ENCODE results near the gene RPUSD1. TPM values are rescaled to one million over a fixed set of nuclear protein-coding genes. Genes with fewer than 3 reads are reported as not detected.
A peak's percentile ranks its signal among the peaks of the same experiment; 100 is the strongest.
"Not testable (repeated sequence)": the region's sequence is repeated elsewhere in the genome, so short reads cannot be mapped to it uniquely, and the experiment has no call there.

The RPUSD1 gene
- total RNA-seq (2021): 48.6 and 52.2 TPM in 2 replicates
- long read RNA-seq, transcript RPUSD1-205 (6 exons, 940 nt): minor isoform, 35 of 445 reads
- long read RNA-seq, transcript RPUSD1-208 (5 exons, 1,835 nt): minor isoform, 131 of 445 reads
- long read RNA-seq, transcript RPUSD1-207 (5 exons, 1,918 nt): minor isoform, 8 of 445 reads
- long read RNA-seq, transcript RPUSD1-201 (6 exons, 2,050 nt): major isoform, 137 of 445 reads
- long read RNA-seq, partial matches to known transcripts: 29 of 445 reads
- long read RNA-seq, other reads (novel, unspliced or antisense): 94 of 445 reads

DNA sequence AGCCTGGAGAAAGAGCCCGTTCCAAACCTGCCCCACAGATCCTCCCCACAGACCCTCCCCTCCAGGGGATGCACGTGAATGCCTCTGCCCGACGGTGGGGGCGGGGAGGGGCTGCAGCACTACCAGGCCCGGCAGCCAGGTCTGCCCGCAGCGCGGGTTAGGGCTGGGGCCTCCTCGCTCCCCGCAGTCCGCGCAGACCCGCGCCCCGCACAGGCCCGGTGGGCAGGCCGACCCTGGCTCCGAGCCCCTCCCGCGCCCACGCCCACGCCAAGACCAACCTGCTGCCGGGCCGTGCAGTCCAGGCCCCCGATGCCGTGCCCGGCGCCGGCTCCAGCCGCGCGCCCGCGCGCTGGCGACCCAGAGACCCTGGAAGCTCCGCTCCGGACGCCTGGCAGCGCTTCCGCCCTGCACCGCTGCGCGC lies at the start of gene RPUSD1:
Gene RPUSD1 (minus strand): TSS at position 404 of the 421 bp plus-strand sequence. CDS start 644 bp downstream, outside the sequence.
- WGBS (ENCODE audit: extremely low coverage, insufficient read length, low lambda C conversion rate): no CpG with 5 or more reads among the region's 45 CpGs
- H2BK15ac ChIP-seq (ENCODE audit: low read depth, low read length): no peak within 1 kb of the TSS
- Mint-ChIP-seq H3K4me3 (peak within 1 kb of the TSS; percentile 87 to 93), H3K36me3 (ENCODE audit: insufficient read depth in 1 of 3, low read depth in 3 of 3) (peaks cover 8 to 28% (median 25%) of the 10 kb centered on the region in 3 experiments; a peak in 6 of 7 replicates), H3K9me3 (no peaks in the 10 kb centered on the region), H3K4me1 (peaks cover 0 to 2% of the 10 kb centered on the region in 2 experiments; a peak in 1 of 4 replicates), H3K27me3 (ENCODE audit: low read depth) (no peaks in the 10 kb centered on the region), H3K27ac (peak within 1 kb of the TSS in 2 of 3 experiments; percentile 44 to 59; a peak in 3 of 7 replicates)
- peak within 1 kb of the TSS; percentile 93 for H3K14ac ChIP-seq (ENCODE audit: insufficient read depth, low read length)
- no peaks in the 10 kb centered on the region for H3K9me3 ChIP-seq (ENCODE audit: control insufficient read depth, low read depth, low read length)
- no peak within 1 kb of the TSS for H4K5ac ChIP-seq (ENCODE audit: insufficient read length, low read depth, low read length)
- DNase-seq: no peak
- peak within 1 kb of the TSS; percentile 88 for H3K4me2 ChIP-seq (ENCODE audit: insufficient read depth, insufficient read length, low read length)
- H3K18ac ChIP-seq (ENCODE audit: insufficient read length, low read depth, low read length): peak within 1 kb of the TSS; percentile 83
- peaks cover 2% of the 10 kb centered on the region for H3K79me1 ChIP-seq (ENCODE audit: insufficient read depth, low read depth, low read length, poor library complexity, severe bottlenecking)
- peak within 1 kb of the TSS; percentile 63 for H3K9ac ChIP-seq (ENCODE audit: extremely low read depth, insufficient read length, low read length)
- no peak within 1 kb of the TSS for H3T11ph ChIP-seq (ENCODE audit: low read length)
- H2BK120ac ChIP-seq (ENCODE audit: low read depth, low read length, poor library complexity, severe bottlenecking): no peak within 1 kb of the TSS
- no peak within 1 kb of the TSS for H2BK12ac ChIP-seq (ENCODE audit: insufficient read length, low read depth, low read length)
- no peak within 1 kb of the TSS for H4K8ac ChIP-seq (replicated peaks; ENCODE audit: insufficient read length, low read depth, low read length)
- H3K4ac ChIP-seq (ENCODE audit: low read depth, low read length): no peak within 1 kb of the TSS
- no peaks in the 10 kb centered on the region for H3K27me3 ChIP-seq (ENCODE audit: insufficient read depth, low read length)
- H2AFZ ChIP-seq (ENCODE audit: low read length): no peak within 1 kb of the TSS
- H3K56ac ChIP-seq (ENCODE audit: insufficient read length, low read depth, low read length): no peak within 1 kb of the TSS
- H4K20me1 ChIP-seq (ENCODE audit: control insufficient read depth, insufficient read depth, insufficient read length): no peaks in the 10 kb centered on the region
- no peaks in the 10 kb centered on the region; the same call in 1 of the 2 replicates for H3K79me2 ChIP-seq (ENCODE audit: insufficient read depth, low read length)
- no peak within 1 kb of the TSS for H2AK5ac ChIP-seq (ENCODE audit: insufficient read length, low read length)
- H3K23me2 ChIP-seq (ENCODE audit: insufficient read length, low read depth, low read length, poor library complexity, severe bottlenecking): peaks cover 11% of the 10 kb centered on the region
- H2BK5ac ChIP-seq (ENCODE audit: insufficient read length, low read length): no peak within 1 kb of the TSS
- no peak within 1 kb of the TSS for H4K91ac ChIP-seq (ENCODE audit: insufficient read length, low read depth, low read length)
- no peak within 1 kb of the TSS for H3K23ac ChIP-seq (ENCODE audit: insufficient read length, low read depth, low read length)
- TF ChIP-seq, protein P1, sequence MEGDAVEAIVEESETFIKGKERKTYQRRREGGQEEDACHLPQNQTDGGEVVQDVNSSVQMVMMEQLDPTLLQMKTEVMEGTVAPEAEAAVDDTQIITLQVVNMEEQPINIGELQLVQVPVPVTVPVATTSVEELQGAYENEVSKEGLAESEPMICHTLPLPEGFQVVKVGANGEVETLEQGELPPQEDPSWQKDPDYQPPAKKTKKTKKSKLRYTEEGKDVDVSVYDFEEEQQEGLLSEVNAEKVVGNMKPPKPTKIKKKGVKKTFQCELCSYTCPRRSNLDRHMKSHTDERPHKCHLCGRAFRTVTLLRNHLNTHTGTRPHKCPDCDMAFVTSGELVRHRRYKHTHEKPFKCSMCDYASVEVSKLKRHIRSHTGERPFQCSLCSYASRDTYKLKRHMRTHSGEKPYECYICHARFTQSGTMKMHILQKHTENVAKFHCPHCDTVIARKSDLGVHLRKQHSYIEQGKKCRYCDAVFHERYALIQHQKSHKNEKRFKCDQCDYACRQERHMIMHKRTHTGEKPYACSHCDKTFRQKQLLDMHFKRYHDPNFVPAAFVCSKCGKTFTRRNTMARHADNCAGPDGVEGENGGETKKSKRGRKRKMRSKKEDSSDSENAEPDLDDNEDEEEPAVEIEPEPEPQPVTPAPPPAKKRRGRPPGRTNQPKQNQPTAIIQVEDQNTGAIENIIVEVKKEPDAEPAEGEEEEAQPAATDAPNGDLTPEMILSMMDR (conservative IDR thresholded peaks at IDR 0.05): no peak
- no peaks in the 10 kb centered on the region for H3K4me1 ChIP-seq (ENCODE audit: insufficient read depth, low read length)
- H2BK20ac ChIP-seq (ENCODE audit: low read depth, low read length, poor library complexity, severe bottlenecking): no peak within 1 kb of the TSS
- no peak within 1 kb of the TSS for H3K27ac ChIP-seq (ENCODE audit: insufficient read length, low read depth, low read length)

DNA sequence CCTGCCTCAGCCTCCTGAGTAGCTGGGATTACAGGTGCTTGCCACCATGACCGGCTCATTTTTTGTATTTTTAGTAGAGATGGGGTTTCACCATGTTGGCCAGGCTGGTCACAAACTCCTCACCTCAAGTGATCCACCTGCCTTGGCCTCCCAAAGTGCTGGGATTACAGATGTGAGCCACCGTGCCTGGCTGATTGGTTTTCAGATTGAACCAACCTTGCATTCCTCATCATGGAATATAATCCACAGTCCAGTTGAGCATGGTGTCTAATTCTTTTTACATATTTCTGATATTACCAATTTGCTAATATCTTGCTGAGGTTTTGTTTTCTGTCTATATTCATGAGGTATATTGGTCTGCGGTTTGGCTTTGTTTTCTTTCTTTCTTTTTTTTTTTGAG lies 48.6 kb upstream of the RPUSD1 start:
- peaks cover 0 to 13% (median 4%) of the 10 kb centered on the region in 3 experiments; a peak in 5 of 7 replicates for H3K36me3 Mint-ChIP-seq (ENCODE audit: insufficient read depth in 1 of 3, low read depth in 3 of 3)
- not testable (repeated sequence) for H2AK5ac ChIP-seq (ENCODE audit: insufficient read length, low read length); H4K5ac ChIP-seq (ENCODE audit: insufficient read length, low read depth, low read length); H3K4me2 ChIP-seq (ENCODE audit: insufficient read depth, insufficient read length, low read length); H3K79me1 ChIP-seq (ENCODE audit: insufficient read depth, low read depth, low read length, poor library complexity, severe bottlenecking); H4K8ac ChIP-seq (replicated peaks; ENCODE audit: insufficient read length, low read depth, low read length); H2BK5ac ChIP-seq (ENCODE audit: insufficient read length, low read length); H2BK15ac ChIP-seq (ENCODE audit: low read depth, low read length); H3K27ac Mint-ChIP-seq; H3K79me2 ChIP-seq (ENCODE audit: insufficient read depth, low read length); H3K27me3 ChIP-seq (ENCODE audit: insufficient read depth, low read length); H3K4me1 Mint-ChIP-seq; H4K91ac ChIP-seq (ENCODE audit: insufficient read length, low read depth, low read length); H2AFZ ChIP-seq (ENCODE audit: low read length); H3K9me3 ChIP-seq (ENCODE audit: control insufficient read depth, low read depth, low read length); H2BK20ac ChIP-seq (ENCODE audit: low read depth, low read length, poor library complexity, severe bottlenecking); H3K23ac ChIP-seq (ENCODE audit: insufficient read length, low read depth, low read length); H3K18ac ChIP-seq (ENCODE audit: insufficient read length, low read depth, low read length); H3K23me2 ChIP-seq (ENCODE audit: insufficient read length, low read depth, low read length, poor library complexity, severe bottlenecking); H3K14ac ChIP-seq (ENCODE audit: insufficient read depth, low read length); H2BK12ac ChIP-seq (ENCODE audit: insufficient read length, low read depth, low read length); H2BK120ac ChIP-seq (ENCODE audit: low read depth, low read length, poor library complexity, severe bottlenecking); H3T11ph ChIP-seq (ENCODE audit: low read length); H3K4me3 Mint-ChIP-seq; H3K27ac ChIP-seq (ENCODE audit: insufficient read length, low read depth, low read length); DNase-seq; H3K56ac ChIP-seq (ENCODE audit: insufficient read length, low read depth, low read length); H3K4ac ChIP-seq (ENCODE audit: low read depth, low read length); H3K4me1 ChIP-seq (ENCODE audit: insufficient read depth, low read length); H3K9ac ChIP-seq (ENCODE audit: extremely low read depth, insufficient read length, low read length); H4K20me1 ChIP-seq (ENCODE audit: control insufficient read depth, insufficient read depth, insufficient read length)
- H3K27me3 Mint-ChIP-seq (ENCODE audit: low read depth): peaks cover 27% of the 10 kb centered on the region
- peaks cover 23 to 24% of the 10 kb centered on the region in 2 experiments for H3K9me3 Mint-ChIP-seq
- WGBS (ENCODE audit: extremely low coverage, insufficient read length, low lambda C conversion rate): no CpG with 5 or more reads among the region's 3 CpGs

Measured in H9 (cell line).